Heart right ventricle (tissue), 16 donors: Measurements from ENCODE around the gene HTT-AS. TPM values are rescaled to one million over a fixed set of nuclear protein-coding genes. Genes with fewer than 3 reads are reported as not detected.

Source experiments
- ATAC-seq, 8 donors: fragments of 200-7000 bp; cut with Tn5 transposase; one replicate each; pipeline ENCODE4 v1.9.1; 2020; ENCODE audit warnings: mild to moderate bottlenecking in 8 of 8, moderate library complexity in 8 of 8, moderate number of reproducible peaks in 1 of 8
- DNase-seq, 2 donors: peaks; one replicate each; pipeline ENCODE4 v3.0.0-alpha.2; 2020
- H3K27ac ChIP-seq, 10 donors: fragments of 200-600 bp; sonication (generic) in 2 of 10; one replicate each; pipeline versions ENCODE4 v1.5.0 to v1.8.0; 2020 to 2022; ENCODE audit warnings: mild to moderate bottlenecking in 3 of 10
- H3K27me3 ChIP-seq, 7 donors: fragments of 200-600 bp; one replicate each; pipeline ENCODE4 v1.8.0; 2021 to 2022; ENCODE audit warnings: mild to moderate bottlenecking in 2 of 7
- H3K36me3 ChIP-seq, 9 donors: fragments of 200-600 bp; sonication (generic) in 1 of 9; one replicate each; pipeline versions ENCODE4 v1.5.0 to v1.8.0; 2020 to 2022; ENCODE audit warnings: mild to moderate bottlenecking in 2 of 9
- H3K4me1 ChIP-seq, 9 donors: fragments of 200-600 bp; sonication (generic) in 1 of 9; one replicate each; pipeline versions ENCODE4 v1.5.0 to v1.8.0; 2020 to 2022; ENCODE audit warnings: mild to moderate bottlenecking in 4 of 9
- H3K4me3 ChIP-seq, 10 donors: fragments of 200-600 bp; sonication (generic) in 2 of 10; one replicate each; pipeline versions ENCODE4 v1.5.0 to v1.8.0; 2020 to 2022; ENCODE audit warnings: mild to moderate bottlenecking in 7 of 10, moderate library complexity in 2 of 10
- H3K9me3 ChIP-seq, 11 donors: fragments of 200-600 bp in 10 of 11; sonication (generic) in 2 of 11; one replicate each; pipeline versions ENCODE4 v1.5.0 to v1.8.0; 2013 to 2022; ENCODE audit warnings: mild to moderate bottlenecking in 2 of 11, control low read depth in 1 of 11, moderate library complexity in 1 of 11
- CTCF ChIP-seq, 9 donors: fragments of 200-600 bp; sonication (generic) in 2 of 9; IDR thresholded peaks; one replicate each; pipeline versions ENCODE4 v1.5.0 to v1.8.0; 2021 to 2022; ENCODE audit warnings: antibody characterized with exemption in 9 of 9, mild to moderate bottlenecking in 5 of 9, moderate library complexity in 1 of 9
- WGBS, 2 donors: extraction: QIAGEN DNeasy Blood & Tissue Kit; methylation state at CpG; one replicate each; pipeline ENCODE4 v1.1.7; 2013; ENCODE audit warnings: inconsistent platforms in 1 of 2; 5-methylcytosine and 5-hydroxymethylcytosine counted together
- intact Hi-C, 10 donors: fragments of 100-400 bp; cut with DNase I; formaldehyde crosslinking; loops; one replicate each; pipeline versions ENCODE4 v1.11.1 to v1.14.2; 2022
- polyA plus RNA-seq, 2 donors: library from polyadenylated mRNA; stranded (reverse); fragments of 200-250 nt; gene quantifications; one replicate each; pipeline ENCODE4 v1.2.3, GENCODE V29; 2013
- total RNA-seq, 10 donors: library from RNA; stranded (reverse); fragmentation: NEBNext Ultra II Directional in 3 of 10; extraction: Animal tissue kit (Norgen Biotek cat#: 25700) in 3 of 10; gene quantifications; one replicate each; pipeline versions ENCODE4 v1.2.1 to v1.2.4, GENCODE V29; 2021 to 2023
- donor health status: Arrhythmogenic right ventricular cardiomyopathy.
- donor health status: ischemic (EF 13 %, LVEDD 7.1; RV severe dilation, severe dysfunction).
- donor health status: healthy with polysubstance abuse.
- donor health status: DM: no; HTN: yes; CAD: no.
- donor health status: DM: no; HTN: no; CAD: no.
- donor health status: ischemic (EF 25% LVEDD 6.9; RV normal size, moderate dysfunction).
- donor health status: ischemic (EF 25% LVEDD 5.7; RV mildly dilated, moderate dysfunction).
- donor health status: healthy.
- donor health status: DM: yes; HTN: yes; CAD: no.
- donor health status: Ischemic cardiomyopathy.
- donor health status: ischemic (EF 35%, LVEDD 5.7; RV mildly dilated, moderate dysfunction).
- donor health status: nonischemic (EF 11% LVEDD 7.7; RV severe dilation, severe dysfunction).
- donor health status: DM: yes; HTN: yes; CAD: no.
- donor health status: PGD.
- donor health status: ischemic (EF 29% LVEDD 5.4; RV normal size, mild dysfunction).
- donor health status: nonischemic (EF 23%, LVEDD 6.1; RV moderate dilation, normal function).

HTT-AS gene
- total and polyA plus RNA-seq, 12 donors = not detected

GRCh38 chr4:3016961-3017360, 57.4 kb downstream of the HTT-AS start:
- no peak for TF ChIP-seq CTCF (IDR thresholded peaks at IDR 0.05)
- peaks cover 0 to 5% (median 0%) of the 10 kb centered on the region in 9 donors for H3K4me1 ChIP-seq
- H3K27me3 ChIP-seq = no peaks in the 10 kb centered on the region
- WGBS, 2 donors = 76 to 80% methylated on average over 4 of the region's 4 CpGs
- H3K9me3 ChIP-seq = no peaks in the 10 kb centered on the region
- intact Hi-C loops = no loop called here
- H3K4me3 ChIP-seq = no peak overlapping the region
- H3K36me3 ChIP-seq = peaks cover 0 to 5% (median 0%) of the 10 kb centered on the region in 9 donors
- DNase-seq = no peak
- H3K27ac ChIP-seq = no peak overlapping the region
- ATAC-seq = peak in 2 of 8 donors; percentile 41 to 53

DNA sequence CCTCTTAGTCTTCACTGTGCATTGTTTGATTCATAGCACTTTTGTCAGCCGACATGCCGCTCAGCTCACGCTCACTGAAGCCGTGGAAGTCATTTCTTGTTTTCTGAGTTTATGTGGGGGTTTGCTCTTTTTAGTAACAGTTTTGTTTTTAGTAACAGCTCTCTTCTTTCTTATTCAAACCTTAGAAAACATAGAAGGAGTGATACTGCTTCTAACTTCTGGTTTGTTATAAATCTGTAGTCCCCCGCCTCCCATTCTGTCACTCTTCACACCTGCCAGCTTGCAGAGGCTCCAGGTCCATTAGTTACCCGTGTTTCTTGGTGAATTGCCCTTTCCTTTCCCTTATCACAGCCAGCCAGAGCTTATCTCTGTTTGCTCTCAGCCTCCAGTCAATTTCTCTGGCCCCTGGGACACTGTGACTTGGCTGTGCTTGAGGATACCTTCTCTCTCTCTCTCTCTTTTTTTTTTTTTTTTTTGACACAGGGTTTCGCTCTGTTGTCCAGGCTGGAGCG, 60.4 kb downstream of the HTT-AS start:
- no peaks in the 10 kb centered on the region for H3K27me3 ChIP-seq
- no peak overlapping the region for H3K4me3 ChIP-seq
- WGBS, 2 donors = 73 to 75% methylated on average over 8 of the region's 8 CpGs
- DNase-seq (no peak), ATAC-seq (peak in 2 of 8 donors; percentile 46 to 81)
- H3K9me3 ChIP-seq = no peaks in the 10 kb centered on the region
- intact Hi-C loops = no loop called here
- H3K36me3 ChIP-seq = peaks cover 0 to 3% (median 0%) of the 10 kb centered on the region in 9 donors
- TF ChIP-seq CTCF (IDR thresholded peaks at IDR 0.05) = no peak
- no peak overlapping the region for H3K27ac ChIP-seq
- peaks cover 0 to 5% (median 0%) of the 10 kb centered on the region in 9 donors for H3K4me1 ChIP-seq

Other genes starting within 250 kb of the HTT-AS start
- 100 to 1,000 TPM; 188 to 289 (median 214) TPM for gene ADD1, start 230.7 kb downstream of the HTT-AS start, total RNA-seq
- 100 to 1,000 TPM; 163 to 448 TPM for gene ADD1, start 230.7 kb downstream of the HTT-AS start, polyA plus RNA-seq
- 10 to 100 TPM; 12.4 to 24.0 (median 17.3) TPM for gene NOP14, start 111.1 kb downstream of the HTT-AS start, total RNA-seq
- gene NOP14, start 111.1 kb downstream of the HTT-AS start, polyA plus RNA-seq = 10 to 100 TPM; 12.5 to 19.1 TPM
- 10 to 100 TPM in 6 of 10 donors, 1 to 10 TPM in 4; 6.2 to 13.4 (median 10.3) TPM for gene GRK4, start 111.0 kb downstream of the HTT-AS start, total RNA-seq
- 10 to 100 TPM in 1 of 2 donors, 1 to 10 TPM in 1; 4.7 to 24.5 TPM for gene GRK4, start 111.0 kb downstream of the HTT-AS start, polyA plus RNA-seq
- gene HTT, start 143 bp upstream of the HTT-AS start, total RNA-seq = 10 to 100 TPM; 19.3 to 34.0 (median 24.6) TPM
- gene HTT, start 143 bp upstream of the HTT-AS start, polyA plus RNA-seq = 10 to 100 TPM in 1 of 2 donors, 1 to 10 TPM in 1; 6.3 to 21.9 TPM
- 1 to 10 TPM in 1 of 10 donors, under 1 TPM in 9; 0.25 to 1.0 (median 0.41) TPM for gene MSANTD1, start 174.6 kb upstream of the HTT-AS start, total RNA-seq
- gene MSANTD1, start 174.6 kb upstream of the HTT-AS start, polyA plus RNA-seq = 1 to 10 TPM in 1 of 2 donors, under 1 TPM in 1; 0.28 to 1.2 TPM
- 10 to 100 TPM in 9 of 10 donors, 1 to 10 TPM in 1; 9.7 to 24.3 (median 13.1) TPM for gene RGS12, start 218.5 kb upstream of the HTT-AS start, total RNA-seq
- gene RGS12, start 218.5 kb upstream of the HTT-AS start, polyA plus RNA-seq = 10 to 100 TPM; 10.6 to 24.4 TPM